ENCODE measurements around the gene C6orf136. TPM values are rescaled to one million over a fixed set of nuclear protein-coding genes. Genes with fewer than 3 reads are reported as not detected.
A peak's percentile ranks its signal among the peaks of the same experiment; 100 is the strongest.
"Not testable (repeated sequence)": the region's sequence is repeated elsewhere in the genome, so short reads cannot be mapped to it uniquely, and the experiment has no call there.

C6orf136 gene
- polyA plus RNA-seq, 3 donors: 8.8 to 13.2 (median 10.2) TPM

DNA sequence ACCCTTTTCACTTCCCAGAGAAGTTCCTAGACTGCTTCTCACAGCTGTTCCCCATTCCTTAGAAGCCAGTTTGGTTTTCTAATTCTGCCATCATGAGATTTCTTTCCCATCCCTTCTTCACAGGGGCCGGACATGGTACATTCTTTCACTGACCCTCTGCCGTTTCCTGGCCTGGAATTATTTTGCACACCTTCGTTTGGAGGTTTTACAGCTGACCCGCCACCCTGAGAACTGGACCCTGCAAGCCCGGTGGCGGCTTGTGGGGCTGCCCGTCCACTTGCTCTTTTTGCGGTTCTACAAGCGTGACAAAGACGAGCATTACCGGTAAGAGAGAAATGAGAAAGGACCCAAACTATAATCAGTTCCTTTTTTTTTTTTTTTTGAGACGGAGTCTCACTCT is 4.2 kb downstream of the C6orf136 start:
- 88 to 93% (median 92%) methylated on average over 12 of the region's 12 CpGs for WGBS, 3 donors

DNA sequence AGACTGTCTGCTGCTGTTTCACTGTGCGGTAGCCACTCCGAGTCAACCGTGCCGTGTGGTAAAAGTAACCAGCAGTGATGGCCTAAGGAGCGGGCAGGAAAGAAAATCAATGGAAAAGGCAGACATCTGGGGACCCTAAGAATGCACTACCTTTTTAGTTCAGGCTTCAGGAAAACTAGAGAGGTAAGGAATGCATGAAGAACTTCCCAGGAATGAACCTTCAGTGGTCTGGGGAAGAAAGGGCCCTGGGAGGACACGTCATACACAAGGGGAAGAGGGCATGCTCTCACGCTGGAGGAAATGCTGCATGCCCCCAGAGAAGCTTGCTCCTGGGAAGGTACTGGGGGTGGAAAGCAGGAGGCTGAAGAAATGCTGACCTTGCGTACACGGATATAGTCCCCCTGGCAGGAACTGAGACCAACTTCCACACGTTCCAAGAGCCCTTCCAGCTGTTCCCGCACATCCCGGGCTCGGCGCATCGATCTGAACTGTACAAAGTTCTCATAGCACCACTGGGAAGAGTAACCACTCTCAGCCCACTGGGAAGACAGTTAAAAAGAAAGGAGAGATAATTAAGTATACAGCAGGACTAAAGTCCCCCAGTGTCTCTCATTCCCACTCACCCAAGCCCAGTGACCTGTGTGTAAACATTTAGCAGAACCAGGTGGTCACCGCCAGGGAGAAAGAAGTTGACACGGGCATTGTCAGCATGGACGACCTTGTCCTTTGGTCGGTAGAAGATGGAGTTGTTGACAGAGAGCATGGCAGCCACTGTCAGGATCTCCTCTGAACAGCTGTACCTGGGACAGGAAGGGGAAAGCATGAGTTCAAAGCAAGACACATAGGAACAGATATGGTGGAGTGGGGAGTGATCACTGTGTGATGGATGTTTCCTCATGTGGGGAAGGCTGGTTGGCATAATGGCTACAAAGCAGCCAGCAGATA is 8.1 kb downstream of the C6orf136 start:
- H3K27ac ChIP-seq (ENCODE audit: low read depth, low read length): no peak overlapping the region
- 86 to 93% (median 89%) methylated on average over 19 of the region's 19 CpGs for WGBS, 3 donors

More for the DNA sequence above, 4.2 kb downstream of the C6orf136 start:
- no peak overlapping the region for H3K27ac ChIP-seq (ENCODE audit: low read depth, low read length)

DNA sequence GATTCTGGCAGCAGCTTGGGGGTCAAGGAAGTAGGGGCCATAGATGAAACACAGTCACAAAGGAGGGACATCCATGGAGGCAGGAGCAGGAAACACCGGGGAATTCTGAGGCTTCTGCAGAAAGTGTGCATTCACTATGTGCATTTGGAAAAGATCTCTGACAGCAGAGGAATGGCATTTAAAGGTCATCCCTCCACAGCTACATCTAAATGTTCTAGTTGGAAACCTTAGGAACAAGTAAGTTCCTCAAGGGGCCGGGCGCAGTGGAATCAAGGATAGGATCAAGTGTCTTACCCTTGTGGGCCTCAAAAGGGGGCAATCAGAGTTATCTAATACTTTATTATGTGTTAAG is 8.8 kb downstream of the C6orf136 start:
- WGBS, 3 donors: 93 to 97% (median 96%) methylated on average over 3 of the region's 3 CpGs

DNA sequence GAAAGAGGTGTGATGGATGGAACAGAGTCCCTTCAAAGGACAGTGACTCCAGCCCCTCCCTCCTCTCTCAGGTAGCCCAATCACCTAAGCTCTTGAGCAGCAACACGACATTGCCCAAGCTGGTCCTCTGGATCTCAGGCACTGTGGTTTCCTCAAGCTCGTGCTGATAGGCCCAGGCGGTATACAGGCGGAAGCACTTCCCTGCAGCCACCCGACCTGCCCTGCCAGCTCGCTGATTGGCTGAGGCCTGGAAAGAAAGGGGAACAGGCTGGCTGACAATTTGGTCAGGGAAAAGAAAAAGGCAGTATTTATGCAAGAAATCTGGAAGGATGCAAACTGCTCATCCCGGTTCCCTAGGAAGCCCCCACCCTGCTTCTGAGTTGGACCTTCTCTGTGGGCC is 9.6 kb downstream of the C6orf136 start:
- WGBS, 3 donors: 49 to 78% (median 61%) methylated on average over 7 of the region's 7 CpGs
- no peak overlapping the region for H3K27ac ChIP-seq (ENCODE audit: low read depth, low read length)

More for the DNA sequence above, 8.8 kb downstream of the C6orf136 start:
- no peak overlapping the region for H3K27ac ChIP-seq (ENCODE audit: low read depth, low read length)

DNA sequence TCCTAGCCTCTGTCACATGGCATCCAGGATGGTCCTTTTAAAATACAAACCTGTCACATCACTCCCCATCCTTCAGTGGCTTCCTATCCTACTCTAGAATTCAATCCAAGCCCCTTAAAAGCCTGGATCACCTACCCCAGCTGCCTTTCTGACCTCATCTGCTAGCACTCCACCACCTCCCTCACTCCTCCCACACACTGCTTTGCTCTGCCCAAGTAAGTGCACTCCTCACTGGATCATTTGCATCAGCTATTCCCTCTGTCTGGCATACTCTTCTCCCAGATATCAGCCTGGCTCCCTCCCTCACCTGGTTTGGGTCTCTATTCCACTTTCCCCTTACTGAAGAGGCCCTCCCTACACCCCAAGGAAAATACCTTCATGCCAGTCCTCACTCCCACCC is 10.5 kb downstream of the C6orf136 start:
- H3K27ac ChIP-seq (ENCODE audit: low read depth, low read length): no peak overlapping the region

DNA sequence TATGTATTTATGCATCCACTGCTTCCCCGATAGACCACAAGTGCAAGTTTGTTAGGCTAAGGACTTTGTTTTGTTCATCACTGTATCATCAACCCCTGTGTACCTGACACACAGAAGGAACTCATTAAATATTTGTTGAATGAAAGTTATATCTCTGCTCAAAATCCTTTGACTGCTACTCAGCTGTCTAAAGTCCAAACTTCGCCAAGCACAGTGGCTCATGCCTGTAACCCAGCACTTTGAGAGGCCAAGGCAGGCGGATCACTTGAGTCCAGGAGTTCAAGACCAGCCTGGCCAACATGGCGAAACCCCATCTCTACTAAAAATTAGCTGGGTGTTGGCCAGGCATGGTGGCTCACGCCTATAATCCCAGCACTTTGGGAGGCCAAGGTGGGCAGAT is 11.0 kb downstream of the C6orf136 start:
- WGBS, 3 donors: 89 to 96% (median 93%) methylated on average over 5 of the region's 5 CpGs
- not testable (repeated sequence) for H3K27ac ChIP-seq (ENCODE audit: low read depth, low read length)

DNA sequence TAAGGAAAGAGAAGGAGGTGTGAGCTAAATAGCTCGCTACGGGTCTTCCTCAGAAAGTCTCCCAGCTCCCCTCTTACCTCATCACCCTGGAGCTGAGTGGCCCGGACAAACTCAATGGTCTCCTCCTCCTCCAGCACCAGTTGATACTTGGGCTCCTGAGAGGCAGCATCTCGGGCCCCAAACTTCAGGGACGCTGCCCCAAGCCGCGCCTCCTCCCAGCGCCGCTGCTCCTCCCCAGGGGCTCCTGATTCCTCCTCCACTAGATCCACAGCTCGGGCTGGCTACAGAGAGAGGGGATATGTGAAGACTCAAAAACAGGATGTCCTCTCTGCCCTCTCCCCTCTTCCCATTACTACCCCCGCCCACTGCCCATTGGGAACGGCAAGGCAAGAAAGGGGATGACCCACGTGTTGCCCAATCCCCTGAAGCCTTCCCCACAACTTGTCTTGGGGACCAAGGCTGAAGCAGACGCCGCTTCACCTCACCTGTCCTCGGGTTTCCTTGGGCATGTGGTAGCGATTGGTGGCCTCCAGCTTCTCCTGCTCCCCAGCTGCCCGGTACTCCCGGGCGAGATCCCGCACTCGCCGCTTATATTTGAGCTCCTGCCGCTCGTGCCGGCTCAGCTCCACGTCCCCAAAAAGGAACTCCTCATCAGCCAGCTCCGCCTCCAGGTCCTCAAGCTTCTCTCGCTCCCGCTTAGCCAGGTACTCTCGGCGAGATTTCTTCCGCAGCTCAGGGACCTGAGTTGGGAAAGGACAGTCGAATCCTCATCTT is 18.2 kb downstream of the C6orf136 start:
- H3K27ac ChIP-seq (ENCODE audit: low read depth, low read length): no peak overlapping the region
- 88 to 93% (median 92%) methylated on average over 28 to 34 of the region's 34 CpGs for WGBS, 3 donors

DNA sequence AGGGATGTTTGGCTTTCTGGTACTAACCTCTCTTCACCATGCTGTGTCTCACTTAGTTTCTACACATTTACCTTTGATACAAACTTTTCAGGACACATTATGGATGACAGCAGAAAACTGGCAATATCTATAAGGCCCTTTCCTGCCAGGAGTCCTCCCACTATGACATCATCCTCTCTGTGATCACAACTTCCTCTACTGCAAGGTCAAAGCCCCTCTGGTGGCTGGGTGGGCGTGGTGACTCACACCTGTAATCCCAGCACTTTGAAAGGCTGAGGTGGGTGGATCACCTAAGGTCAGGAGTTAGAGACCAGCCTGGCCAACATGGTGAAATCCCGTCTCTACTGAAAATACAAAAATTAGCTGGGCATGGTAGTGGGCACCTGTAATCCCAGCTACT is 19.4 kb downstream of the C6orf136 start:
- WGBS, 3 donors: 69 to 77% (median 73%) methylated on average over 2 of the region's 2 CpGs

DNA sequence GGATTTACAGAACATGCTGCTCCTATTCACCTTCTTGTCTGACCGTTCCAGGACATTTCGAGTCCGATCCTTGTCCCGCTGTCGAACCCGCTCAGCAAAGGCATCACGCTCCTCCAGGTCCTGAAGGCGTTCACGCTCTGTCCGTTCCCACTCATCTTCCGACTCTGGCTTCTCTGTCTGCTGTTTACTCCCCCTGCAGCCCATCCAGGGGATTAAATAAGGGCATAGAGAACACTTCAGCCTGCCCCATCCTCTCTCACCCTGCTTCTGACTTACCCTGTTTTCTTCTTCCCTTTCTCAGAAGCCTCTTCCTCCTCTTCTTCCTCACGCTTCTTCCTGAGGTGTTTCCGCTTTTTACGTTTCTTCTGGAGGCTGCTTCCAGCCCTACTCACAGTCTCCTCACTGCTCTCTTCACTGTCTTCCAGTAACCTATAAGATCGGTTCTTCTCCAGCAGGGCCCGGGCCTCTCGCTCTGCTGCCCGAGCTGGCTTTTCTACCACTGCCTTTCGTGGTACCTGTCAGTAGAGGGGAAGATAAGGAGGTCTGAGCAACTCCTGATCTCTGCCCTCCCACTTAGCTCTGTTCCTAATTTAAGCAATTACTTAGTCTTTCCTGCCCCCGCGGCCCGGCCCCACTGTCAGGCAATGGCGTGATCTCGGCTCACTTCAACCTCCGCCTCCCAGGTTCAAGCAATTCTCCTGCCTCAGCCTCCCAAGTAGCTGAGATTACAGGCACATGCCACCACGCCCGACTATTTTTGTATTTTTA is 24.0 kb downstream of the C6orf136 start:
- WGBS, 3 donors: 84 to 87% (median 86%) methylated on average over 27 of the region's 27 CpGs
- no peak overlapping the region for H3K27ac ChIP-seq (ENCODE audit: low read depth, low read length)

More for the DNA sequence above, 19.4 kb downstream of the C6orf136 start:
- not testable (repeated sequence) for H3K27ac ChIP-seq (ENCODE audit: low read depth, low read length)

DNA sequence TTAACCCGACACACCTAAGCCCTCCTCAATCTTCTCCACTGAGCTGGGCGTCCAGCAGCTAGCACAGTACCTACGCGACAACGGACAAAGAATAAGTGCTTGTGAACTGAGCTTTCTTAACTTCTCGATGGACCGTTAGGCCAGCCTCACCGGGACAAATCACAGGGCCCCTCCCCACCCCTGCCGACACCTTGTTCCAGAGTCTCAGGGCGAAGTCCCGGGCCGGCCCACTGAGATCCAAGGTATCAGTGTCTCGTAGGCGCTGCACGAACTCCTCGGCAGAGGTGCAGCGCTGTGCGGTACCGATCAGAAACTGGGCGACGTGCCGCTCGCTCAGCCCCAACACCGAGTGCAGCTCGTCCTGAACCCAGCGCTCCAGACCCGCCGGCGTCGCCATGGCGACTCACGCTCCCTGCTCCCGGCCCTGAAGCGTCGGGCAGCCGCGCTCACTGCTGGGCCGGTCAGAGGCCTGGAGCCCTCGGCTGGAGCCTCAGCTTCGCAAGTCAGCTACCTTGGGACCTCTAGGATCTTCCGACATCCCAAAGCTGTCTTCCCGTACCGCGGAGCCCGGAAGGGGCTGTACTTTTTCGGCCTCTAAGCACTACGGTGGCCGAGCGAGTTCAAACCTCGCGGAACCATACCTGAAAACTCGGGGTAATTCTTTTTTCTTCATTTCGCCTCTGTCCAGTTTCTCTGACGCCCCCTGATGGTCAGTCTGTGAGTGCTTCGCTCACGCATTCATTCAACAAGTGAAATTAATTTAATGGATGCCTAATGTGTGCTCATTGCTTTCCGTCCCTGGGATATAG is 25.7 kb downstream of the C6orf136 start, which contains the start of gene DHX16:
TSS of gene DHX16 (minus strand) at position 562 of the 809 bp plus-strand sequence. CDS start at position 397, 165 bp downstream.
- H3K27ac ChIP-seq (ENCODE audit: low read depth, low read length): no peak within 1 kb of the TSS
- 0 to 1% (median 0%) methylated on average over 44 to 57 of the region's 57 CpGs for WGBS, 3 donors

DNA sequence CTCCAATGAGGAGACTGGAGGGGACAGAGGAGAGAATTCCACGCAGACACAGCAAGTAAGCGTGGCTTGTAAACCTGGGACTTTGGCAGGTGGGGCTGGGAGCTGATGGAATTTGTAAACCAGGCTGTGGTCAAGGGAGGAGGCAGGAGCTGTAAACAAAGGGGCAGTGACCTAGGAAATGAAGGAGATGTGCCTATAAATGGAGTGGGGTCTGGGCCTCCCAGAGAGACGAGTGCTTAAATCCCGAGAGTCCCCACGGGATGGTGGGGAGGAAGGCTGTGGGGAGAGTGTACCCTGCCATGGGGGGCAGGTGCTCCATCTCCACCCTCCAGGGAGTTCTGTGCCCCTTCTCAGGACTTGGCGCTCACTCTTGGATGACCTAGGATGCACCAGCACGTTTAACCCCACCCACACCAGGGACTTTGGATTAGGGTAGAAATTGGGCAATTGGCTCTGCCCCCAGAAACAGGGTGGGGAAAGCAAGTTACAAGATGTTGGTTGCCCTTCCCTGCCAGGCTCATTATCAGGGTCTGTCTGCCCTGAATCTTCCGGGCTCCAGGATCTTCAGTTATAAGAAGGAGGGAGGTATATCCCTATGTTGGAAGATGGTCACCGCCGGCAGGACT is 29.8 kb downstream of the C6orf136 start:
- no peak overlapping the region for H3K27ac ChIP-seq (ENCODE audit: low read depth, low read length)
- WGBS, 3 donors: 80 to 86% (median 84%) methylated on average over 10 of the region's 10 CpGs

DNA sequence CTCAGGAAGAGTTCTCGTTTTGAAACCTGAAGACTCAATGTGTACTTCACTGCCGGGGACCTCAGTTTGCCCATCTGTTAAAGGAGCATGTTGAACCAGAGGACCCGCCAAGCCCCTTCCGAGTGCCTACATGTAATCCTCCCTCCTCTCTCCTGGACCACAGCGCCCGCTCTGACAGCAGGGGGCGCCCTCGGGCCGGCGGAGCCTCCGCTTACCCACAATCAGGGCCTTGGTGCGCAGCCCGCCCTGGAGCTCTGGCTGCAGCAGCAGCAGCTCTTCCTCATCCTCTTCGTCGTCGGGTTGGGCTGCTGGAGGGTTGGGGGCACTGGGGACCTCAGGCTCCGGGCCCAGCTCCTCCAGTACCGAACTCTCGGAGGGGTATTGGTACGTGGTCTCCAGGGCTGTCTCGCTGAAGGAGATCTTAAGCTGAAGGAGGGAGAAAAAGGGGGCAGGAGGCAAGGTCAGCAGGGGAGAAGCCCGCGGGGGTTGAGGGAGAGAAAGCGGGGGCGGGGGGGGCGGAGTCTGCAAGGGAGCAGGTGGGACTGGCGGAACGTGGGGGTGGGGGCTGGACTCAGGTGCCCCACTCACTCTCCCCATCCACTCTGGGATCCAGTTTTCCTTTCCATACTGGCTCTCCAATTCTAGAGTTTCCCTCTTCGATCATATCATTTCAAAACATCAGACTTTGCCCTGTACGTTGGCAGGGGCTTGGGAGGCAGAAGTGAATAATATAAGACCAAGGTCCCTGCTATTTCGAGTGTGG is 32.2 kb downstream of the C6orf136 start:
- 11 to 12% (median 11%) methylated on average over 30 to 31 of the region's 31 CpGs for WGBS, 3 donors
- H3K27ac ChIP-seq (ENCODE audit: low read depth, low read length): no peak overlapping the region

DNA sequence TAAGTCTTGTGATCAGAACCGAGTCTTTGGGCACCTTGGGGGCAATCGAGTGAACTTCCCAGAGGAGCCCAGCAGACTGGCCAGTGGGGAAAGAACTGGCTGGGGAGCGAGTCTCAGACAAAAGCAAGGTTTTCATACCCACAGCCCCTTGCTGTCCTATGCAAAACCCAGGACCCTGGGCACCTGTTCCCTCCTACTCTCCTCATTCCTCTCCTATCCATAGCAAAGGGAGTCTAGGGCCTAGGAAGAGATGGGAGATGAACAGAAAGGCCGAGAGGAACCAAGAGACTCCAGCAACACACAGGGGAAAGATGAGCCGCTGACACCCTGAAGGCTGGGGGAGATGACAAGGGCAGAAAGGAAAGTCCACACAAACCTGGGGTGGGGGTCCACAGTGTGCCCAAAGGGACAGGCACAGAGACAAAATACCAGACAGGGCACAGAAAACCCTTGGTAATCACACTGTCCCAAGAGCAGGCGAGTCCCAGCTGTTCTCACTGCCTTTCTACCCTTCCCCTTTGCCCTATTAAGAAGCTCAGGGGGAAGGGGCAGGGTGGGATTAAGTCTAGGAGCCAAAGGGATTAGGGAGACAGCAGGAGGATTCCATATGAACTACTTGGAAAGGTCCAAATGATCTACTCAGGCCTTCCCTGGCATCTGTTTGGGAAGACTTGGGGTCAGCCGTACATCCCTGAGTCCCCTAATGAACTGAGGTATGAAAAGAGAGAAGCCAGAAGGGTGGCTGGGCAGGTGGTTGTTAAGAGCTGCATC is 33.0 kb downstream of the C6orf136 start:
- 57 to 80% (median 61%) methylated on average over 7 of the region's 7 CpGs for WGBS, 3 donors
- H3K27ac ChIP-seq (ENCODE audit: low read depth, low read length): no peak overlapping the region

DNA sequence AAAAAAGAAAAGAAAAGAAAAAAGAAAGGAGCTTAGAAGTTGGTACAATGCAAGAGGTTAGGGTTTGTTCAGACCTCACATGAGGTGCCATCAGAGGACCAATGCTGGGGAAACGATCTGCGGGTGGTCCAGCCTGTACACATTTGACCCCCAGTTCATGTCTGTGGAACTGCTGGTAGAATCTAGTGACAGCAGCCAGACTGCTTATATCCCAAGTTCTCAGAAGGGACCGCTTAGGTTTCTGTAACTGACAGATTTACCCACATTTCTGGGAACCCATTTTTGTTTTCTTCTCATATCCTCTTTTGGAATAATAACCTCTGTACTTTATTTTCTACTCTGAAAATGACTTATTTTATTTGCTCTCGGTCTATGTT is 34.8 kb downstream of the C6orf136 start:
- H3K27ac ChIP-seq (ENCODE audit: low read depth, low read length): peak overlapping the region; percentile 63
- WGBS, 3 donors: 23 to 81% (median 25%) methylated on average over 4 of the region's 4 CpGs

DNA sequence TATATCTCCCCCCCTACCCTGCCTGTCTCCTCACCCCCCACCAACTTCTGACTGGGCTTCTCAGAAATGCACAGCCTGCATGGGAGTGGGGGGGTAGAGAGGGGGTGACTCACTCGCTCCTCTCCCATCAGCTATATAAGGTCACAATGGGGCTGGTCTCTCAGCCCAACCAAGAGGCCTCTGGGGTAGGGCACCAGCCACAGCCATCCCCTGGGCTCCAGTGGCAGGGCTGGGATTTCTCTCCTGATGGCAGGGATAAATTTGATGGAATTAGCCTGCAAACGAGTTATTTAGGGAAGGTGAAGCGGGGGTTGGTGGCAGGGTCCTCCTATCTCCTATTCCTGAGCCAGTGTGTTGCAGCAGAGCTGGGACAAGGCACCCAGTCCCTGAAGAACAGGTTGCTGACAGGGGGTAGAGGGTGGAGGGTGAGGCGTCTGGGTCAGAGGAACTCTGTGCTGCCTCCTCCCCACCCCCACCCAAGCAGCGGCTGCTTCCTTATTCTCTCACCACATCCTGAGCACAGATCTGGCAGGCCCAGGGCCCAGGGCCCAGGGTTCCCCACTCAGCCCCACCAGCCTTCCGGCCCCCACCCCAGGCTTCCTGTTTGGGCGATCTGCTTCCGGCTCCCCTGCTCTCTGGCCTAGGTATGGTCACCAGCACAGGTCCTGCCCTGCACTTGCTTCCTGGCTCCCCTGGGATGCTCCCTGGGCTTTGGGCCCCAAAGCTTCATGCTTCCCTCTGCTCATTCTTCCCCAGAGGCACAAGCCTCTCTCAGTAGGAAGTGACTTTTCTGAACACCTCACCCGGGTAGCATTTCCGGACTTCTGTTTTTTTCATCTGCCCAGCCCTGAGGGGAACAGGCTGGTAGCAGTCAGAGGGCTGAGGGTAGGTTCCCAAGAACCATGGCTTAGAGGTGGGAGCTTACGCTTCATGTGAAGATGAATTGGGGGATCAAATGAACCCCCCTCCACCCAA is 35.5 kb downstream of the C6orf136 start:
- H3K27ac ChIP-seq (ENCODE audit: low read depth, low read length): peak overlapping the region; percentile 89
- 3 to 44% (median 9%) methylated on average over 9 to 11 of the region's 11 CpGs for WGBS, 3 donors
